ENCODE results near the gene PRIMPOL.
"Not testable (repeated sequence)": the region's sequence is repeated elsewhere in the genome, so short reads cannot be mapped to it uniquely, and the experiment has no call there.

Gene PRIMPOL, protein sequence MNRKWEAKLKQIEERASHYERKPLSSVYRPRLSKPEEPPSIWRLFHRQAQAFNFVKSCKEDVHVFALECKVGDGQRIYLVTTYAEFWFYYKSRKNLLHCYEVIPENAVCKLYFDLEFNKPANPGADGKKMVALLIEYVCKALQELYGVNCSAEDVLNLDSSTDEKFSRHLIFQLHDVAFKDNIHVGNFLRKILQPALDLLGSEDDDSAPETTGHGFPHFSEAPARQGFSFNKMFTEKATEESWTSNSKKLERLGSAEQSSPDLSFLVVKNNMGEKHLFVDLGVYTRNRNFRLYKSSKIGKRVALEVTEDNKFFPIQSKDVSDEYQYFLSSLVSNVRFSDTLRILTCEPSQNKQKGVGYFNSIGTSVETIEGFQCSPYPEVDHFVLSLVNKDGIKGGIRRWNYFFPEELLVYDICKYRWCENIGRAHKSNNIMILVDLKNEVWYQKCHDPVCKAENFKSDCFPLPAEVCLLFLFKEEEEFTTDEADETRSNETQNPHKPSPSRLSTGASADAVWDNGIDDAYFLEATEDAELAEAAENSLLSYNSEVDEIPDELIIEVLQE

DNA sequence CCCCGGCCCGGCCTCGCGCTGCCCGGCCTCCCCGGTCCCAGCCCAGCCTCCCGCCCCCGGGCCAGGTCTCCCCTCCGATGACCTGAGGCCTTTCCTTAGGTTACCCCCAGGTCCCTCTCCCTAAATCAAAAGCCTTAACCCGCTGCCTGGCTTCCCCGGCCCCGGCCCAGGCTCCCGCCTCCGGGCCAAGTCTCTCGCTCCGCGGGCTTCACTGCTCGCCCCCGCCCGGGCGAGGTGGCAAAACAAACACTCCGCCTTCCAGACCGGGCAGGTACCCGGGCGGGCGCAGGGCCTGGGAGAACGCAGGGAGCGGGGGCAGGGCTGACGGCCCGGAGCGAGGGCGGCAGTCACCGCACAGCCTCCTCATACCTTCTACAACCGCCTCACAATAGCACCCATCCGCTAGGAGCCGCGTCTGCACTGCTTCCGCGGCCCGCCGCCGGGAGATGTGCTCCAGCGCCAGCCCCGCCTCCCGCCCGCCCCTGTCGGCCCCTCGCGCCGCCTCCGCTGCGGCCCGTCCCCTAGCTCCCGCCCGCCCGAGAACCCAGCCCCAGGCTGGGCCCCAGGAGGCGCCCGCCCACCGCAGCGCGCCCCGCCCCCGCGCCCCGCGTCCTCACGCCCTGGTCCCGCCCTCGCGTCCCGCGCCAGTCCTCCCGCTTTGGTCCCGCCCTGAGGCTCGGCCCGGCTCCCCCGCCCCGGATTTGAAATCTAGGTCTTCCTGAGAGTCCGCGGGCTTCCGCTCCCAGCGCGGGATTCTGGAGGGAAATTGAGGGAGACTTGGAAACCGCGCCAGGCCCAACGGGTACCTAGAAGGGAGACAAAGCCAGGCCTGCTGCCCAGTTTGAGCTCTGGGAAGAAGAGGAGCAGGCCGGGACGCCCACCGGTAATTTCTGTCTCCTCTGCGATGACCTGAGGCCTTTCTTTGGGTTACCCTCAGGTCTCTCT lies at the start of gene PRIMPOL, which contains the start of gene CASP3:
PRIMPOL (plus strand) TSS at position 713 of the 945 bp plus-strand sequence. CDS start 7,403 bp downstream, outside the sequence.
CASP3 (minus strand) TSS at position 422 of the 945 bp plus-strand sequence. CDS start 10,994 bp downstream, outside the sequence.
- peak; percentile 98 for DNase-seq

DNA sequence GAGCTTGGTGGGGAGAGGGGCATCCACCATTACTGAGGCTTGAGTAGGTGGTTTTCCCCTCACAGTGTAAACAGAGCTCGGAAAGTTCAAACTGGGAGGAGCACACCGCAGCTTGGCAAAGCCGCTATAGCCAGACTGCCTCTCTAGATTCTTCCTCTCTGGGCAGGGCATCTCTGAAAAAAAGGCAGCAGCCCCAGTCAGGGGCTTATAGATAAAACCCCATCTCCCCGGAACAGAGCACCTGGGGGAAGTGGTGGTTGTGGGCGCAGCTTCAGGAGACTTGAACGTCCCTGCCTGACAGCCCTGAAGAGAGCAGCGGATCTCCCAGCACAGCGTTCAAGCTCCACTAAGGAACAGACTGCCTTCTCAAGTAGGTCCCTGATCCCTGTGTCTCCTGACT lies 48.6 kb upstream of the PRIMPOL start:
- not testable (repeated sequence) for DNase-seq

DNA sequence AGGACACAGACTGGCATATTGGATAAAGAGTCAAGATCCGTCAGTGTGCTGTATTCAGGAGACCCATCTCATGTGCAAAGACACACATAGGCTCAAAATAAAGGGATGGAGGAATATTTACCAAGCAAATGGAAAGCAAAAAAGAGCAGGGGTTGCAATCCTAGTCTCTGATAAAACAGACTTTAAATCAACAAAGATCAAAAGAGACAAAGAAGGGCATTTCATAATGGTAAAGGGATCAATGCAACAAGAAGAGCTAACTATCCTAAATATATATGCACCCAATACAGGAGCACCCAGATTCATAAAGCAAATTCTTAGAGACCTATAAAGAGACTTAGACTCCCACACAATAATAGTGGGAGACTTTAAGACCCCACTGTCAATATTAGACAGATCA lies 46.7 kb upstream of the PRIMPOL start:
- not testable (repeated sequence) for DNase-seq

DNA sequence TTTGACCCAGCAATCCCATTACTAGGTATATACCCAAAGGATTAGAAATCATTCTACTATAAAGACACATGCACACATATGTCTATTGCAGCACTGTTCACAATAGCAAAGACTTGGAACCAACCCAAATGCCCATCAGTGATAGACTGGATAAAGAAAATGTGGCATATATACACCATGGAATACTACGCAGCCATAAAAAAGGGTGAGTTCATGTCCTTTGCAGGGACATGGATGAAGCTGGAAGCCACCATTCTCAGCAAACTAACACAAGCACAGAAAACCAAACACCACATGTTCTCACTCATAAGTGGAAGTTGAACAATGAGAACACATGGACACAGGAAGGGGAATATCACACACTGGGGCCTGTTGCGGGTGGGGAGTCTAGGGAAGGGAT lies 42.1 kb upstream of the PRIMPOL start:
- DNase-seq: not testable (repeated sequence)

DNA sequence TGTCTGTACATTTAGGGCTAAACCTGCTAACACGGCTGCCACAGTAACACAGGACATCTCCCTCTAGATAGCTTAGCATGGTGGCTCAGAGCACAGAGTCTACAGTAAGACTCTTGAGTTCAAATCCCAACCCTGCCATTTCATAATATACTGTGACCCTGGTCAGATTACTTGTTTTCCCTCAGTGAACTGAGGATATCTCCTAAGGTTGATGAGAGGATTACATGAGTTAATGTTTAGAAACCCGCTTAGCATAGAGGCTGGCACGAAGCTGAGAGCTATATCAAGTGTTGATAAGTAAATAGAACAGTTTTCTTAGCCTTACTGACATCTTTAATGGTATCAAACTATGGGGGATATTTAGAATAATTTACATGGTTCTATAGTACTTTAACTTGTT lies 37.5 kb upstream of the PRIMPOL start:
- DNase-seq: no peak

DNA sequence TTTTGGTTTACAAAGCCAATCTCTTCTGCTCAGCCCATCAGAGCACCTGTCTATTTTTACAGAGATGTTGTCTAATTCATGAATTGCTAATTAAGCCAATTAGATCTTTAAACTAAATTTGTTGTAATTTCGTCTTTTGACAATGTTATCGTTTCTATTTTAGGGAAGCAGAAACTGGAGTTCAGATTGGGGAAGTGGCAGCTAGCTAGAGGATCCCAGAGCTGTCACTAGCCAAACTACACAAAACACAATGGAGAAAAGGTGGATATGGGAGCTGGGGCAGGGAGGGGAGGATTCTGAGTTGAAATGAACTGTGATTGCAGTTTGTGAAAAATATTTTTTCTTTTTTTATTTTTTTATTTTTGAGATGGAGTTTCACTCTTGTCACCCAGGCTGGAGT lies 36.1 kb upstream of the PRIMPOL start:
- no peak for DNase-seq

DNA sequence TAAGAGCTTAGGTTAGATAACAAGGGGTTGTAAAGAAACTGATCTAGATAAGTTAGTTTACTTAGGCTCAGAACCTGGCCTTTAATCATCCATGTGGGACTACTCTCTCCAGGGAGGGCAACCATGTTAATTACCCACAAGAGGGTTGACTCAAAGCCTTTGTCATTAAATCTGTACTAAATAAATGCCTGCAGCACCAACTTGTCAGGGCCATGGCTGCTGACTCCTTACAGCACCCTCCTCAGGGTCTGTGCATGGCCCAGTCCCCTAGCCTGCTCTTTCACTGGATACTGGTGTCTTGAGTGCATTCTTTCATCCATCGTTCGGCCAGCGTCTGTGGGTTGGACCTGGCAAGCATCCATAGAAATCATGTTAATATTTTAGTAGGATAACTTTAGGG lies 35.0 kb upstream of the PRIMPOL start:
- DNase-seq: no peak

DNA sequence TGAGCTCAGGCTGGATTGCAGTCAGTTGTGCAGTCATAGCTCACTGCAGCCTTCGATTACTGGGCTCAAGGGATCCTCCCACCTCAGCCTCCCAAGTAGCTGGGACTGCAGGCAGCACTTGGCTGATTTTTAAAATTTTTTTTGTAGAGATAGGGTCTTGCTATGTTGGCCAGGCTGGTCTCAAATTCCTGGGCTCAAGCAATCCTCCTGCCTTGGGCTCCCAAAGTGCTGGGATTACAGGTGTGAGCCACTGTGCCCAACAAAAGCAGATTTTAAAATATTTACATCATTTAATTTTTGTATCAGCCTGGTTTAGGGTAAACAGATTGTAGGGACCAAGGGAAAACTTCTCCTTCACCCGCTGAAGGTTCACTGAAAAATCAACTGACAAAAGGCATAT lies 33.4 kb upstream of the PRIMPOL start:
- DNase-seq: not testable (repeated sequence)

DNA sequence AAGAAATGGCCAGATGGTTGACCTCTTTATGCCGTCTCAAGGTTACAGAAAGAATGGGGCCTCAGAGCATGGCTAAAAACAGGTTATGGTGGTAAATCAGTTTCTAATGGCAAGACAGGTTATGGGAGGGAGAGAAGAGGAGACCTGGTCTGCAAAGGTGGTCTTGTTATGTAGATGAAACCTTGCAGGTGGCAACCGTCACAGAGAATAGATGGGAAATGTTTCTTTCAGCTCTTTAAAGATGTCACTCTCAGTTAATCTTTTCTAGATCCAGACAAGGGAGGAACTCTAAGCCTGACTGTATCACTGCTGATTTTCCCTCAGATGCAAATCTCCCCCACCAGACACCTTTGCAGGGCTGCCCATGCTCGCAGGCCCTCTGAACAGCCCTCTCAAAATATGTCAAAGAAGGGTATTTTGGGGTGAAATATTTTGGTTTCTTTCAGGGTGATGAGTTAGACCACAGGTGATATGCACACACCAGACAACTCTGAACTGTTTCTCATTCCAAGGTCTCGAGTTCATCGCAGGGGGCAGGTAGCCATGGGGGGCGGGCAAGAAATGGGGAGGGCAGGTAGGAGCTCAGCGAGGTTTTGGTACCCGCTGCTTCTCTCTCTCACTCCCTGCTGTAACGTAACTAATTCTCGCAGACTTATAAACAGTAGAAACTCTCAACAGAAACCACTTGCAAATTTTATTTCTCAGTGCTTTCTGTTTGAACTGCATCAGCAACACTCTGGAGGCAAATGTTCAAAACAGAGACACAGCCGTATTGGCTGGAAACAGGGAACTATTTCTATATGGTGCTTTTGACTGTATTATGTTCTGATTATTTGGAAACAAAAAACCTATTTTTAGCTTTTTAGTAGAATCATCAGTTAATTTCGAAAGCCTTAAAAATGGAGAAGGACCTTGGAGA lies 32.6 kb upstream of the PRIMPOL start:
- DNase-seq: no peak

DNA sequence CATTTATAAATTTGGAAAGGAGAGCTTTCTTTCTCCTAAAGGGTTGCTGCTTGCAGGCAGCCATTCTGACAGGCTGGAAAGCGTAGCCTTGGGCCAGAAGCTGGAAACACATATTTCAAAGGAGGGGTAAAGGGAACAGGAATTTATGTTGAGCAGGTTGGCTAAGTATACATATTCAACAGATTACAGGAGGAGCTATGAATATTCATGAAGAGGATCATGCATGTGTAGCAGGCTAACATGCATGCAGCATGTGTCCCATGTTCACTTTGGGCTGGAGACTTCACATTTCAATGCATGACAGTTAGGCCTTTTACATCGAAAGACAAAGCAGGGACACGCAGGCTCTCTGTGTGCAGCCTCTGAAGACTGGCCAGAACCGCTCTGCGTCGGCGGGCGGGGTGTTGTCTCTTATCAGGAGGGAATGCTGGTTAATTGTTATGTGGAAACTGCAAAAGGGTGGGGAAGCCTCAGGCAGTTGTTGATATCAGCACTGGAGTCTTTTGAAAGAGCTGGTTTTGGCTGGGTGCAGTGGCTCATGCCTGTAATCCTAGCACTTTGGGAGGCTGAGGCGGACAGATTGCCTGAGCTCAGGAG lies 31.8 kb upstream of the PRIMPOL start:
- no peak for DNase-seq

DNA sequence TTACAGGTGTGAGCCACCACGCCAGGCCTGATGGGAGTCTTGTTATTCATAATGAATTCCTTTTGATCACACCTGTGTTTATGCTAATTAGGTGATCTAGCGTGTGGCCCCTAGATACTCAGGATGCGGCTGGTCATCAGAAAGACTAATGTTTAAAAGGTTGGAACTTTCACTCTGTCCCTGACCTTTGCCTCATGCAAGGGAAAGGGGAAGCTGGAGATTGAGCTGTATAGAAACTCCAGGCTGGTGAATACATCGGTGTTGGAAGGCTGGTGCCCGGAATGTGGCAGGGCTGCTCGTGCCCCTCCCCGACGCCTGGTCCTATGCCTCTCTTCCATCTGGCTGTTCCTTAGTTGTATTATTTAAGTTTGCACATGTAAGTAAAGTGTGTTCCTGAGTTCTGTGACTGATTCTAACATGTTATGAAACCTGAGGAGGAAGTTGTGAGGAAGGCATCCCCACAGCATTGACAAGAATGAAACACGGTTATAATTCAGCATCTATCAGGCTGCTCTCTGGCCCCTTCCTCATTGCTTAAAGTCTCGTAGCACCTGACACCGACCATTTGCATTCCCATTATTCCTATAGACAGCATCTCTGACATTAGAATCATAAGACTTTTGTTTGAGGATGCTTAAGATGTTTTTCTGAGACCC lies 29.2 kb upstream of the PRIMPOL start:
- no peak for DNase-seq

DNA sequence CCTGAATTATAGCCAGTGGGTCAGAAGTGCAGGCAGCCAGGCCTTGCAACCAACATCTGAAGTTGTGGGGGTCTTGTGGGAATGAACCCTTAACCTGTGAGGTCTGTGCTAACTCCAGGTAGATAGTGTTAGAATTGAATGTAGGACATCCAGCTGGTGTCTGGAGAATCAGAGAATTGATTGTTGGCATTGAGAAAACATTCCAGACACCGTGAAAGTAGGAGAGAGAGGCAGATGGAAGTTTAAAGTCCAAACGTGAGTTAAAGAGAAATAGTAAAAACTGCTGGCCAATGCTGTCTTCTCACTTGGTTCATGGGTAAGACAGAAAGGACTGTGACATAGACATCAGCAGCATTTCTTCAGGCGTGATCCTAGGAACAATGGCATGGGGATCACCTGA lies 28.0 kb upstream of the PRIMPOL start:
- DNase-seq: no peak

DNA sequence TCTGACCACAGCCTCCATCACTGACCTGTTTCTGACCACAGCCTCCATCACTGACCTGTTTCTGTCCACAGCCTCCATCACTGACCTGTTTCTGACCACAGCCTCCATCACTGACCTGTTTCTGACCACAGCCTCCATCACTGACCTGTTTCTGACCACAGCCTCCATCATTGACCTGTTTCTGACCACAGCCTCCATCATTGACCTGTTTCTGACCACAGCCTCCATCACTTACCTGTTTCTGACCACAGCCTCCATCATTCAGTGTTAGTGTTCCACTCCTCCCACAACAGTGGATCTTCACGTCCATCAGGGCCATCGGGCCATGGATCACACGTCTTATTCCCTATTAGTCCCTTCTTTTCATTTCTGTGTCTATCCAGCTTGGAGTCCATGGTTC lies 25.0 kb upstream of the PRIMPOL start:
- not testable (repeated sequence) for DNase-seq

DNA sequence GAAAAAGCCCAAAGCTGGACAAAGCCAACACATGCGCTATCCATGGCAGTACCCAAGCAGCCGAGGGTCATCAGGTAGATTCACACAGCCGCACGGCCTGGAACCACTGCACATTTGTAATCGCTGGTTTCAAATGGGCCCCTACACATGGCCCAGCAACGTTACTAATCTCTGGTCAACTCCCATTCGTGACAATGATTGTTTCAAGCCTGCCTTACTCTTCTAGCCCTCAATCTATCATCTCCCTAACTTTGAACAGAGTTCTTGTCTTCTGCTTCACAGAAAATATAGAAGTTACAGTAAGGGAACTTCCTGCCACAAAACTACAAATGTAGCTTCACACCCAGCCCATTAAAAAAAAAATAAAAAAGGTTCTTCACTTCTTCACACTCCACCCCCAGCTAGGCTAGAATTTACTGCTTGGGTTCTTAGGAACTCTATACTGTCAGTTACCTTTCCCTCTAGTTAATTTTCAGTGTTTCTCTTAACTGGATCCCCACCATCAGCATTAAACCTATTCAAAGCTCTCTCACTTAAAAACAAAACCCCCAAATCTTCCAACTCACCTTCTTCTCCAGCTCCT lies 24.5 kb upstream of the PRIMPOL start:
- DNase-seq: no peak

DNA sequence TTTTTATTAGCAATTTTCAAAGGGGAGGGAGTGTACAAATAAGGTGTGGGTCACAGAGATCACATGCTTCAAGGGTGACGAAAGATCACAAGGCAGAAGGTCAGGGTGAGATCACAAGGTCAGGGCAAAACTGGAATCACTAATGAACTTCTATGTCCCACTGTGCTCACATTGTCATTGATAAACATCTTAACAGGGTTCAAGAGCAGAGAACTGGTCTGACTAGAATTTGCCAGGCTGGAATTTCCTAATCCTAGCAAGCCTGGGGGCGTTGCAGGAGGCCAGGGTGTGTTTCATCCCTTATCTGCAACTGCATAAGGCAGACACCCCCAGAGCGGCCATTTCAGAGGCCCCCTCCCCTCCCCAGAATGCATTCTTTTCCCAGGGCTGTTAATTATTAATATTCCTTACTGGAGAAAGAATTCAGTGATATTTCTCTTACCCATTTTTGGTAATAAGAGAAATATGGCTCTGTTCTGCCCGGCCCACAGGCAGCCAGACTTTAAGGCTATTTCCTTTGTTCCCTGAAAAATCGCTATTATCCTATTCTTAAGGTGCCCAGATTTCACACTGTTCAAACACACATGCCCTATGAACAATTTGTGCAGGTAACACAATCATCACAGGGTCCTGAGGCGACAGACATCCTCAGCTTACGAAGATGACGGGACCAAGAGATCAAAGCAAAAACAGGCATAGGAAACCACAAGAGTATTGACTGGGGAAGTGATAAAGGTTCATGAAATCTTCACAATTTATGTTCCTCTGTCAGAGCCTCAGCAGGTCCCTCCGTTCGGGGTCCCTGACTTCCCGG lies 23.5 kb upstream of the PRIMPOL start:
- not testable (repeated sequence) for DNase-seq

DNA sequence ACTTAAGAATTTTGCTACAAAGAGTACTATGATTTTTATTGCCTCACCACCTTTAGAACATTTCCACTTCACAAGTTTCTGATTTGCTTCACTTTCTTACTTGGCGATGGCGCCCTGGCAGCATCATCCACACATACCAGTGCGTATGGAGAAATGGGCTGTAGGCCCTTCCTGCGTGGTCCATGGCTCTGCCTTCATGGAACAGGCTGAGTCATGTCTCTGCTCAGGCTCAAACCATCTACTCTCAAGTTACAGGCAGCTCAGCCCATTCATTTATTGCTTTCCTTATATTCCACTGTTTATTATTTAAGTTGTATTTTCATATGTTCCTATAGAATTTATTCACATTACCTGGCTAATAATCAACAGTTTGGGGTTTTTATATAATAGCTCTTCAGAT lies 21.4 kb upstream of the PRIMPOL start:
- DNase-seq: no peak

DNA sequence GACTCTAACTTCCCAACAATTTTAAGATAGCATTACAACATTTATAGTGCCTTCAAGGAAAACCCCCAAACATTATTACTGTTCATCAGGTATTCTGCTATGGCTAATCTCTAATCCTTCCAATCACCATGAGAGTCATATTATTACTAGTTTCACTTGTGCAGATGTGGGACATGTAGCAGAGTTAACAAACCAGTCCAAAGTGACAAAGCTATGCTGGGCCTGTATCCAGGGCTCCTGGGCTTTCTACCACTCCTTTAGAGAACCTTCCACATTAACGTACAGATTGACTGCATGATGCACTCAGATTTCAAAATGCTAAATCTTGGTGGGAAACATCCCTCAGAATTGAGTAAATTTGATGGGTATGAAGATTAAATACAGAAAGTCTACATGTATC lies 16.7 kb upstream of the PRIMPOL start:
- no peak for DNase-seq

DNA sequence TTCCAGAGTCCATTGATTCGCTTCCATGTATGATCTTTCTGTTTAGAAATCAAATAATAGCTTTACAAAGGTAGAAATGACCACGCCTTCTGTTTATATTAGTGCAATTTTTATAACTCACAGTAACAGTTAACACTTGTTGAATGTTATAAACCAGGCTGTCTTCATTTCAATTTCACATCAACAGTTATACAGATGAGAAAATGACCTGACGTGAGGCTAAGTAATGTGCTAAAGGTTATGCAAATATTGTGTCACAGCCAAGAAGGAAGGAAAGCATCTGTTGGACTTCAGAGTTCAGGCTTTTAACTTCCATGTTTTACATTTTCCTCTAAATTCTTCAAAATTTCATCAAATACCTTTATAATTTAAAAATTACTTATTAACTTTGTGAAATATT lies 14.2 kb upstream of the PRIMPOL start:
- DNase-seq: no peak

DNA sequence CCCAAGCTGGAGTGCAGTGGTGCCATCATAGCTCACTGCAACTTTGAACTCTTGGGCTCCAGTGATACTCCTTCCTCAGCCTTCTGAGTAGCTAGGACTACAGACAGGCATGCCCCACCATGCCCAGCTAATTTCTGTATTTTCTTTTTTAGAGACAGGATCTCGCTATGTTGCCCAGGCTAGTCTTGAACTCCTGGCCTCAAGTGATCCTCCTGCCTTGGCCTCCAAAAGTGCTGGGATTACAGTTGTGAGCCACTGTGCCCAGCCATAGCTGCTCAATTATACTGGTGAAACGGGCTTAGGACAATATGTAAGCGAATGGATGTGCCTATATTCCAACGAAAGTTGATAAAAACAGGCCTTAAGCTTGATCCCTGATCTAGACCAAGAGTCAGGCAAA lies 13.4 kb upstream of the PRIMPOL start:
- DNase-seq: no peak

DNA sequence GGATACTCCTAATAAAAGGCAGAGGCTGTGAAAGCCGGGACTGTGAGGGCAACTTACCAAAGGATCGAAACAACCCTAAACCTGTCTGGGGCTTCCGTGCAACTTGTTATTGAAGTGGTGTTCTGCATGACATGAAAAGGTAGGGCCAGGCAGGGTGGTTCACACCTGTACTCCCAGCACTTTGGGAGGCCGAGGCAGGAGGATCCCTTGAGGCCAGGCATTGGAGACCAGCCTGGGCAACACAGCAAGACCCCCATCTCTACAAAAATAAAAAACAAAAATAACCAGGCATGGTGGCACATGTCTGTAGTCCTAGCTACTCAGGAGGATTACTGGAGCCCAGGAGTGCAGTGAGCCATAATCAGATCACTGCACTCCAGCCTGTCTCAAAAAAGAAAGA lies 12.6 kb upstream of the PRIMPOL start:
- DNase-seq: no peak

Measured in islet precursor cell (in vitro differentiated cells).